WERI-Rb-1 (cell line): ENCODE results near the gene NLN.

Experiments used
- DNase-seq: peaks from one replicate; pipeline ENCODE4 v3.0.0-alpha.2; 2020
- H3K27ac ChIP-seq: fragments of 250-450 bp; sonication (Bioruptor Pico); 2 replicates; pipeline ENCODE4 v1.5.1; 2020; ENCODE audit warnings: mild to moderate bottlenecking, moderate library complexity
- H3K27me3 ChIP-seq: fragments of 250-450 bp; sonication (Bioruptor Pico); 2 replicates; pipeline ENCODE4 v1.5.1; 2021; ENCODE audit warnings: mild to moderate bottlenecking, low read depth, moderate library complexity; ENCODE audit not compliant: insufficient read depth, severe bottlenecking
- H3K36me3 ChIP-seq: fragments of 250-450 bp; sonication (Bioruptor Pico); 2 replicates; pipeline ENCODE4 v1.5.1; 2020; ENCODE audit warnings: mild to moderate bottlenecking, moderate library complexity
- H3K4me3 ChIP-seq: 2 replicates; pipeline ENCODE4 v1.5.1; 2011; ENCODE audit warnings: low read depth, mild to moderate bottlenecking, control low read depth, low read length
- H3K9me3 ChIP-seq: fragments of 250-450 bp; sonication (Bioruptor Pico); 2 replicates; pipeline ENCODE4 v1.5.1; 2021; ENCODE audit warnings: mild to moderate bottlenecking, moderate library complexity; ENCODE audit not compliant: severe bottlenecking
- CTCF ChIP-seq: IDR thresholded peaks from 2 replicates; pipeline ENCODE4 v1.5.1; 2011; ENCODE audit warnings: low read depth, mild to moderate bottlenecking, control low read depth, inconsistent platforms, low read length

NLN gene

GRCh38 chr5:65799857-65800256 lies 77.9 kb downstream of the NLN start:
- H3K36me3 ChIP-seq = no peaks in the 10 kb centered on the region; the same call in 1 of the 2 replicates
- TF ChIP-seq CTCF = no peak
- no peak overlapping the region for H3K4me3 ChIP-seq
- H3K27ac ChIP-seq = no peak overlapping the region
- DNase-seq = no peak
- H3K9me3 ChIP-seq = peaks cover 2% of the 10 kb centered on the region
- H3K27me3 ChIP-seq = no peaks in the 10 kb centered on the region

- Histone ChIP-seq H3K27ac (no peak overlapping the region), H3K36me3 (no peaks in the 10 kb centered on the region; the same call in 1 of the 2 replicates), H3K4me3 (no peak overlapping the region), H3K27me3 (no peaks in the 10 kb centered on the region), H3K9me3 (peaks cover 2% of the 10 kb centered on the region)
- no peak for TF ChIP-seq CTCF
- DNase-seq = no peak
Observed at GRCh38 chr5:65800775-65801174, 78.8 kb downstream of the NLN start.

- Histone ChIP-seq H3K27ac (no peak overlapping the region), H3K9me3 (peaks cover 2% of the 10 kb centered on the region), H3K27me3 (no peaks in the 10 kb centered on the region), H3K4me3 (no peak overlapping the region), H3K36me3 (no peaks in the 10 kb centered on the region; the same call in 1 of the 2 replicates)
- no peak for TF ChIP-seq CTCF
- no peak for DNase-seq
Observed at GRCh38 chr5:65801352-65801783, 79.4 kb downstream of the NLN start.

GRCh38 chr5:65802080-65802479 lies 80.1 kb downstream of the NLN start:
- Histone ChIP-seq H3K27me3 (no peaks in the 10 kb centered on the region), H3K27ac (no peak overlapping the region), H3K9me3 (peaks cover 2% of the 10 kb centered on the region), H3K36me3 (no peaks in the 10 kb centered on the region), H3K4me3 (no peak overlapping the region)
- no peak for TF ChIP-seq CTCF
- DNase-seq = no peak

GRCh38 chr5:65802820-65803219 lies 80.8 kb downstream of the NLN start:
- no peaks in the 10 kb centered on the region for H3K27me3 ChIP-seq
- no peak for DNase-seq
- no peak overlapping the region for H3K4me3 ChIP-seq
- H3K9me3 ChIP-seq = peaks cover 2% of the 10 kb centered on the region
- no peaks in the 10 kb centered on the region for H3K36me3 ChIP-seq
- no peak overlapping the region for H3K27ac ChIP-seq
- TF ChIP-seq CTCF = no peak

GRCh38 chr5:65803699-65804391 lies 81.8 kb downstream of the NLN start:
- TF ChIP-seq CTCF = no peak
- no peak overlapping the region for H3K27ac ChIP-seq
- H3K4me3 ChIP-seq = no peak overlapping the region
- H3K36me3 ChIP-seq = no peaks in the 10 kb centered on the region
- H3K27me3 ChIP-seq = no peaks in the 10 kb centered on the region
- H3K9me3 ChIP-seq = peaks cover 2% of the 10 kb centered on the region
- DNase-seq = no peak
